Liver (tissue), 9 donors: ENCODE results near the gene MRPL18. TPM values are rescaled to one million over a fixed set of nuclear protein-coding genes. Genes with fewer than 3 reads are reported as not detected.

Experiments
- DNase-seq: peaks from one replicate; pipeline ENCODE4 v3.0.0-alpha.2; 2017; ENCODE audit warnings: low spot score
- H3K27ac ChIP-seq, 2 donors: one replicate each; pipeline ENCODE4 v1.7.0; 2013; ENCODE audit warnings: inconsistent platforms in 2 of 2, low read length in 2 of 2, control low read depth in 1 of 2, low read depth in 1 of 2, mild to moderate bottlenecking in 1 of 2
- H3K27me3 ChIP-seq, 4 donors: one replicate each; pipeline versions ENCODE4 v1.6.1 to v1.7.0; 2013; ENCODE audit warnings: low read length in 3 of 4, inconsistent platforms in 1 of 4, mild to moderate bottlenecking in 1 of 4, moderate library complexity in 1 of 4; ENCODE audit not compliant: control insufficient read depth in 4 of 4, insufficient read depth in 4 of 4
- H3K36me3 ChIP-seq, 4 donors: one replicate each; pipeline versions ENCODE4 v1.6.1 to v1.7.0; 2013; ENCODE audit warnings: low read length in 3 of 4, mild to moderate bottlenecking in 3 of 4, low read depth in 1 of 4, moderate library complexity in 1 of 4; ENCODE audit not compliant: control insufficient read depth in 4 of 4, insufficient read depth in 3 of 4
- H3K4me1 ChIP-seq, 4 donors: one replicate each; pipeline versions ENCODE4 v1.6.1 to v1.7.0; 2013; ENCODE audit warnings: low read length in 3 of 4, mild to moderate bottlenecking in 3 of 4, moderate library complexity in 1 of 4; ENCODE audit not compliant: control insufficient read depth in 4 of 4, insufficient read depth in 4 of 4
- H3K4me3 ChIP-seq, 3 donors: one replicate each; pipeline versions ENCODE4 v1.6.1 to v1.7.0; 2013; ENCODE audit warnings: low read length in 3 of 3, control low read depth in 1 of 3, low read depth in 1 of 3, mild to moderate bottlenecking in 1 of 3
- H3K9ac ChIP-seq, 2 donors: one replicate each; pipeline ENCODE4 v1.7.0; 2013; ENCODE audit warnings: low read length in 2 of 2, mild to moderate bottlenecking in 2 of 2, moderate library complexity in 2 of 2, control low read depth in 1 of 2, low read depth in 1 of 2
- H3K9me3 ChIP-seq, 4 donors: one replicate each; pipeline versions ENCODE4 v1.6.1 to v1.7.0; 2013; ENCODE audit warnings: low read length in 3 of 4; ENCODE audit not compliant: control insufficient read depth in 4 of 4
- ATF3 ChIP-seq: IDR thresholded peaks from 2 replicates; pipeline ENCODE4 v1.6.1; 2016; ENCODE audit warnings: antibody characterized with exemption
- CTCF ChIP-seq: fragments of 150-350 bp; IDR thresholded peaks from 2 replicates; pipeline ENCODE4 v1.5.1; 2017; ENCODE audit warnings: improper control_type of control experiment, low read depth, low read length; ENCODE audit not compliant: missing input control
- EGR1 ChIP-seq, 2 donors: IDR thresholded peaks; 2 replicates each; pipeline ENCODE4 v1.6.1; 2016 to 2018; ENCODE audit warnings: antibody characterized with exemption in 2 of 2, low read depth in 2 of 2
- GABPA ChIP-seq, 2 donors: IDR thresholded peaks in 1 of 2; conservative IDR thresholded peaks in 1 of 2; 2 replicates each; pipeline ENCODE4 v1.6.1; 2016; ENCODE audit warnings: antibody characterized with exemption in 2 of 2, mild to moderate bottlenecking in 1 of 2, moderate library complexity in 1 of 2
- HNF4A ChIP-seq, 2 donors: conservative IDR thresholded peaks; 2 replicates each; pipeline ENCODE4 v1.6.1; 2016; ENCODE audit warnings: antibody characterized with exemption in 2 of 2, mild to moderate bottlenecking in 2 of 2
- HNF4G ChIP-seq: IDR thresholded peaks from 2 replicates; pipeline ENCODE4 v1.6.1; 2016; ENCODE audit warnings: antibody characterized with exemption
- MAX ChIP-seq: IDR thresholded peaks from 2 replicates; pipeline ENCODE4 v1.6.1; 2016; ENCODE audit warnings: antibody characterized with exemption
- NR2F2 ChIP-seq: IDR thresholded peaks from 2 replicates; pipeline ENCODE4 v1.6.1; 2016; ENCODE audit warnings: antibody characterized with exemption
- REST ChIP-seq: IDR thresholded peaks from 2 replicates; pipeline ENCODE4 v1.6.1; 2016; ENCODE audit warnings: antibody characterized with exemption, mild to moderate bottlenecking
- RXRA ChIP-seq, 2 donors: IDR thresholded peaks; 2 replicates each; pipeline ENCODE4 v1.6.1; 2017 to 2018; ENCODE audit warnings: antibody characterized with exemption in 2 of 2, mild to moderate bottlenecking in 1 of 2
- SP1 ChIP-seq: IDR thresholded peaks from 2 replicates; pipeline ENCODE4 v1.6.1; 2018; ENCODE audit warnings: antibody characterized with exemption, mild to moderate bottlenecking
- TAF1 ChIP-seq: conservative IDR thresholded peaks from 2 replicates; pipeline ENCODE4 v1.6.1; 2016; ENCODE audit warnings: antibody characterized with exemption, mild to moderate bottlenecking
- YY1 ChIP-seq: IDR thresholded peaks from 2 replicates; pipeline ENCODE4 v1.6.1; 2016; ENCODE audit warnings: antibody characterized with exemption, mild to moderate bottlenecking
- ZBTB33 ChIP-seq: IDR thresholded peaks from 2 replicates; pipeline ENCODE4 v1.6.1; 2016; ENCODE audit warnings: antibody characterized with exemption
- WGBS: extraction: QIAGEN DNeasy Blood & Tissue Kit; methylation state at CpG from one replicate; pipeline ENCODE4 v1.1.7; 2013; 5-methylcytosine and 5-hydroxymethylcytosine counted together
- polyA plus RNA-seq, 2 donors: library from polyadenylated mRNA; stranded (reverse) in 1 of 2; unstranded in 1 of 2; fragments of 200-250 nt in 1 of 2; fragments of >200 nt in 1 of 2; fragmentation: Nextera tagmentation in 1 of 2; extraction: Ambion mirVana in 1 of 2; gene quantifications; one replicate each; pipeline versions ENCODE4 v1.2.1 to v1.2.3, GENCODE V29; 2013 to 2015
- total RNA-seq, 2 donors: library from RNA; depleted of rRNA; stranded (reverse); fragments of >200 nt; gene quantifications; one replicate each; pipeline ENCODE4 v1.2.3, GENCODE V29; 2014
- donor health status: healthy.
- donor health status: healthy.
- donor health status: healthy.
- donor health status: healthy.
- donor health status: healthy.

Gene MRPL18
- total and polyA plus RNA-seq, 4 donors = 32.5 to 61.9 (median 41.9) TPM

- H3K4me3 ChIP-seq = no peak overlapping the region
- H3K27me3 ChIP-seq = no peaks in the 10 kb centered on the region
- TF ChIP-seq RXRA (IDR thresholded peaks at IDR 0.05) (no peak), EGR1 (IDR thresholded peaks at IDR 0.05; ENCODE audit: low read depth in 2 of 2) (no peak), ATF3 (no peak), YY1 (no peak), NR2F2 (no peak), ZBTB33 (no peak), MAX (no peak), TAF1 (no peak), HNF4A (conservative IDR thresholded peaks at IDR 0.05) (no peak), GABPA (IDR thresholded peaks at IDR 0.05 in 1 of 2, conservative IDR thresholded peaks at IDR 0.05 in 1 of 2) (no peak), CTCF (no peak), HNF4G (no peak)
- 96% methylated on average over 4 of the region's 4 CpGs for WGBS
- no peak overlapping the region for H3K9ac ChIP-seq
- no peaks in the 10 kb centered on the region for H3K9me3 ChIP-seq
- H3K4me1 ChIP-seq = peaks cover 0 to 8% (median 3%) of the 10 kb centered on the region in 4 donors
- H3K27ac ChIP-seq = no peak overlapping the region
- H3K36me3 ChIP-seq = peaks cover 8 to 49% (median 37%) of the 10 kb centered on the region in 4 donors
- no peak for DNase-seq
Observed at GRCh38 chr6:159756508-159756907, 33.8 kb upstream of the MRPL18 start.

GRCh38 chr6:159758031-159759001 is 32.0 kb upstream of the MRPL18 start:
- TF ChIP-seq YY1 (no peak), NR2F2 (no peak), GABPA (IDR thresholded peaks at IDR 0.05 in 1 of 2, conservative IDR thresholded peaks at IDR 0.05 in 1 of 2) (no peak), ZBTB33 (no peak), EGR1 (IDR thresholded peaks at IDR 0.05; ENCODE audit: low read depth in 2 of 2) (no peak), SP1 (no peak), REST (no peak), ATF3 (no peak), CTCF (no peak), HNF4G (no peak)

More at GRCh38 chr6:159758031-159759001, 32.0 kb upstream of the MRPL18 start:
- no peak overlapping the region for H3K4me3 ChIP-seq
- H3K4me1 ChIP-seq = peaks cover 0 to 15% (median 10%) of the 10 kb centered on the region in 4 donors
- H3K27ac ChIP-seq = no peak overlapping the region
- 96% methylated on average over 7 of the region's 7 CpGs for WGBS
- H3K36me3 ChIP-seq = peaks cover 2 to 38% (median 28%) of the 10 kb centered on the region in 4 donors
- no peaks in the 10 kb centered on the region for H3K9me3 ChIP-seq
- H3K27me3 ChIP-seq = no peaks in the 10 kb centered on the region
- no peak for DNase-seq
- no peak overlapping the region for H3K9ac ChIP-seq
